ENCODE data around the gene CAVIN3. TPM values are rescaled to one million over a fixed set of nuclear protein-coding genes. Genes with fewer than 3 reads are reported as not detected.

CAVIN3 gene
- total and polyA plus RNA-seq, 2 of the 8 experiments (the other 6 are each of a cell fraction or from before 2014, with no cell fraction given): 17.7 to 26.4 TPM

DNA sequence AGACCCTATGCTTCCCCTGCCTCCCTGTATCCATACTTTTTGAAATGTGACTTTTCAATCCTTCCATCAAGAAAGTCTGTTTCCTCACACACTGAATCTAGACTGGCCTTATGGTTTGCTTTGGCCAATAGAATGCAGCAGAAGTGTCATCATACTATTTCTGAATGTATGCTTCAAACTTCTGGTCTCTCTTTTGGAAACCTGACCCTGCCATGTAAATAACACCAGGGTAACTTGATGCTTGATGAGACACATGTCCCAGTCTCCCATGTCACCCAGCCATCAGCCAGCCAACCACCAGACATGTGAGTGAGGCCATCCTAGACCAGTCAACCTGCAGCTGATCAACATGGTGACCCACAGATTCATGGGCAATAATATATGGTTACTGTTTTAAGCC lies 29.7 kb upstream of the CAVIN3 start:
- Histone ChIP-seq H3K79me1 (ENCODE audit: low read depth, low read length) (no peaks in the 10 kb centered on the region; the same call in 1 of the 2 replicates), H3K4me3 (ENCODE audit: extremely low read depth in 1 of 4, insufficient read depth in 2 of 4, low read depth in 3 of 4, low read length in 4 of 4) (no peak overlapping the region), H3K79me2 (ENCODE audit: control insufficient read depth in 1 of 2, insufficient read depth in 2 of 2, low read length in 2 of 2) (no peaks in the 10 kb centered on the region), H2BK5ac (ENCODE audit: low read depth, low read length) (no peak overlapping the region), H2BK120ac (replicated peaks; ENCODE audit: low read depth, low read length) (no peak overlapping the region), H2BK15ac (ENCODE audit: low read length) (no peak overlapping the region), H4K91ac (replicated peaks; ENCODE audit: insufficient read length, low read length) (no peak overlapping the region), H3K9ac (replicated peaks in 1 of 4; ENCODE audit: extremely low read depth in 1 of 4, low read depth in 3 of 4, low read length in 3 of 4) (no peak overlapping the region), H4K8ac (ENCODE audit: extremely low read depth, insufficient read depth, low read length) (no peak overlapping the region), H3K36me3 (ENCODE audit: control insufficient read depth in 2 of 4, insufficient read depth in 4 of 4, low read length in 3 of 4) (no peaks in the 10 kb centered on the region), H3K56ac (replicated peaks; ENCODE audit: insufficient read length, low read depth, low read length) (no peak overlapping the region), H2AK5ac (ENCODE audit: low read depth, low read length) (no peak overlapping the region), H3K23ac (ENCODE audit: insufficient read length) (no peak overlapping the region), H4K20me1 (replicated peaks in 1 of 2; ENCODE audit: control insufficient read depth in 1 of 2, insufficient read depth in 2 of 2, low read length in 2 of 2) (no peaks in the 10 kb centered on the region), H4K5ac (ENCODE audit: insufficient read length, low read depth, low read length) (no peak overlapping the region), H3K27ac (ENCODE audit: low read depth, low read length) (no peak overlapping the region), H2BK20ac (ENCODE audit: low read length) (no peak overlapping the region), H3K14ac (ENCODE audit: insufficient read length) (no peak overlapping the region), H3K9me3 (ENCODE audit: insufficient read depth in 2 of 2, low read depth in 1 of 2, low read length in 1 of 2) (0 out of 4 replicates have a peak, but pooled peaks cover 0 to 4% of the 10 kb centered on the region in 2 experiments), H3K4me1 (replicated peaks in 1 of 4; ENCODE audit: control insufficient read depth in 3 of 4, insufficient read depth in 4 of 4, low read length in 3 of 4) (no peaks in the 10 kb centered on the region), H3K23me2 (ENCODE audit: low read depth, low read length) (no peaks in the 10 kb centered on the region), H2AFZ (ENCODE audit: low read length) (no peak overlapping the region), H2BK12ac (ENCODE audit: low read depth, low read length) (no peak overlapping the region), H3K4ac (replicated peaks; ENCODE audit: insufficient read length, low read depth, low read length) (no peak overlapping the region), H3K4me2 (ENCODE audit: insufficient read depth in 1 of 2, low read depth in 2 of 2, low read length in 2 of 2) (no peak overlapping the region), H3K27me3 (replicated peaks in 1 of 4; ENCODE audit: control insufficient read depth in 3 of 4, extremely low read depth in 1 of 4, insufficient read depth in 3 of 4, low read length in 3 of 4) (no peaks in the 10 kb centered on the region), H3K18ac (ENCODE audit: extremely low read depth, low read length) (no peak overlapping the region)
- no peak for DNase-seq (ENCODE audit: low read depth in 1 of 2, low spot score in 2 of 2)
- ChIA-PET CTCF (ENCODE audit: partially characterized antibody) (interaction anchor here (0.7 to 7.4 kb wide), 11 partner anchors 9 to 359 kb away, joined by 3 to 145 read pairs (median 6); partner anchors contain the start of gene CAVIN3), POLR2A (ENCODE audit: partially characterized antibody) (no interaction called here)
- FAIRE-seq: no peak
- TF ChIP-seq HDAC6 (IDR thresholded peaks at IDR 0.05; ENCODE audit: low read depth, low read length) (no peak), CEBPB (IDR thresholded peaks at IDR 0.05; ENCODE audit: low read depth, low read length) (no peak), RBBP5 (IDR thresholded peaks at IDR 0.05; ENCODE audit: borderline replicate concordance, low read depth, low read length) (no peak), BRCA1 (IDR thresholded peaks at IDR 0.05; ENCODE audit: low read depth, low read length) (no peak), CTBP2 (IDR thresholded peaks at IDR 0.05; ENCODE audit: borderline replicate concordance, insufficient read depth, insufficient read length, low read length) (no peak), RNF2 (IDR thresholded peaks at IDR 0.05; ENCODE audit: borderline replicate concordance, low read depth, low read length, missing control alignments, poor library complexity, severe bottlenecking) (no peak), CBX8 (IDR thresholded peaks at IDR 0.05; ENCODE audit: borderline replicate concordance, low read depth, low read length) (no peak), RAD21 (IDR thresholded peaks at IDR 0.05 in 1 of 2, conservative IDR thresholded peaks at IDR 0.05 in 1 of 2; ENCODE audit: low read depth in 2 of 2, low read length in 2 of 2) (no peak), SP2 (IDR thresholded peaks at IDR 0.05; ENCODE audit: low read length) (no peak), EP300 (IDR thresholded peaks at IDR 0.05; ENCODE audit: borderline replicate concordance in 1 of 2, low read depth in 2 of 2, low read length in 2 of 2) (no peak), POU5F1 (IDR thresholded peaks at IDR 0.05; ENCODE audit: low read depth, low read length) (no peak)
- TF ChIP-seq, protein P1, sequence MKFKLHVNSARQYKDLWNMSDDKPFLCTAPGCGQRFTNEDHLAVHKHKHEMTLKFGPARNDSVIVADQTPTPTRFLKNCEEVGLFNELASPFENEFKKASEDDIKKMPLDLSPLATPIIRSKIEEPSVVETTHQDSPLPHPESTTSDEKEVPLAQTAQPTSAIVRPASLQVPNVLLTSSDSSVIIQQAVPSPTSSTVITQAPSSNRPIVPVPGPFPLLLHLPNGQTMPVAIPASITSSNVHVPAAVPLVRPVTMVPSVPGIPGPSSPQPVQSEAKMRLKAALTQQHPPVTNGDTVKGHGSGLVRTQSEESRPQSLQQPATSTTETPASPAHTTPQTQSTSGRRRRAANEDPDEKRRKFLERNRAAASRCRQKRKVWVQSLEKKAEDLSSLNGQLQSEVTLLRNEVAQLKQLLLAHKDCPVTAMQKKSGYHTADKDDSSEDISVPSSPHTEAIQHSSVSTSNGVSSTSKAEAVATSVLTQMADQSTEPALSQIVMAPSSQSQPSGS (IDR thresholded peaks at IDR 0.05; ENCODE audit: low read length): no peak

Measured in H1 (cell line).